ENCODE data around the gene WDR5. TPM values are rescaled to one million over a fixed set of nuclear protein-coding genes. Genes with fewer than 3 reads are reported as not detected.

WDR5 gene
- total and polyA plus RNA-seq, 2 donors (not counting 1 experiment from before 2014, with no cell fraction given) = 15.5 to 26.0 TPM

- Histone ChIP-seq H3K27me3 (ENCODE audit: control insufficient read depth, insufficient read depth, low read length) (peaks cover 3% of the 10 kb centered on the region), H3K9me3 (ENCODE audit: control insufficient read depth, insufficient read depth, low read depth, low read length) (no peaks in the 10 kb centered on the region), H3K4me1 (ENCODE audit: control insufficient read depth, extremely low read depth, insufficient read depth, low read length) (no peaks in the 10 kb centered on the region), H3K4me2 (ENCODE audit: extremely low read depth, insufficient read depth, low read length) (no peak overlapping the region), H3K4me3 (replicated peaks in 1 of 4; ENCODE audit: control extremely low read depth in 1 of 4, insufficient read depth in 1 of 4, low read depth in 3 of 4, low read length in 4 of 4) (no peak overlapping the region), H2AFZ (ENCODE audit: low read length) (no peak overlapping the region), H4K20me1 (ENCODE audit: control insufficient read depth, extremely low read depth, insufficient read depth, low read length) (no peaks in the 10 kb centered on the region), H3K79me2 (ENCODE audit: control insufficient read depth, insufficient read depth, low read length) (no peaks in the 10 kb centered on the region), H3K9ac (ENCODE audit: insufficient read depth, low read length) (no peak overlapping the region), H3K27ac (ENCODE audit: insufficient read depth, low read length) (no peak overlapping the region), H3K36me3 (ENCODE audit: control insufficient read depth, insufficient read depth, low read length) (no peaks in the 10 kb centered on the region)
- no peak for TF ChIP-seq CTCF (conservative IDR thresholded peaks at IDR 0.05 in 1 of 2, IDR thresholded peaks at IDR 0.05 in 1 of 2; ENCODE audit: low read depth in 1 of 2, low read length in 2 of 2)
- no peak for TF ChIP-seq EZH2 (IDR thresholded peaks at IDR 0.05; ENCODE audit: low read length, missing control alignments)
- DNase-seq (ENCODE audit: low read depth in 2 of 2) = no peak
These were observed 34.2 kb upstream of the WDR5 start for GRCh38 chr9:134101623-134102149.

GRCh38 chr9:134103391-134103998 is 32.4 kb upstream of the WDR5 start:
- no peaks in the 10 kb centered on the region for H3K4me1 ChIP-seq (ENCODE audit: control insufficient read depth, extremely low read depth, insufficient read depth, low read length)
- no peak for TF ChIP-seq EZH2 (IDR thresholded peaks at IDR 0.05; ENCODE audit: low read length, missing control alignments)
- no peak for TF ChIP-seq CTCF (conservative IDR thresholded peaks at IDR 0.05 in 1 of 2, IDR thresholded peaks at IDR 0.05 in 1 of 2; ENCODE audit: low read depth in 1 of 2, low read length in 2 of 2)
- no peak for DNase-seq (ENCODE audit: low read depth in 2 of 2)
- H3K9me3 ChIP-seq (ENCODE audit: control insufficient read depth, insufficient read depth, low read depth, low read length) = no peaks in the 10 kb centered on the region
- H3K9ac ChIP-seq (ENCODE audit: insufficient read depth, low read length) = no peak overlapping the region
- H3K27ac ChIP-seq (ENCODE audit: insufficient read depth, low read length) = no peak overlapping the region
- H3K4me2 ChIP-seq (ENCODE audit: extremely low read depth, insufficient read depth, low read length) = no peak overlapping the region
- H3K36me3 ChIP-seq (ENCODE audit: control insufficient read depth, insufficient read depth, low read length) = no peaks in the 10 kb centered on the region
- no peaks in the 10 kb centered on the region for H3K79me2 ChIP-seq (ENCODE audit: control insufficient read depth, insufficient read depth, low read length)
- no peaks in the 10 kb centered on the region for H4K20me1 ChIP-seq (ENCODE audit: control insufficient read depth, extremely low read depth, insufficient read depth, low read length)
- H2AFZ ChIP-seq (ENCODE audit: low read length) = no peak overlapping the region
- peaks cover 3% of the 10 kb centered on the region for H3K27me3 ChIP-seq (ENCODE audit: control insufficient read depth, insufficient read depth, low read length)
- no peak overlapping the region for H3K4me3 ChIP-seq (replicated peaks in 1 of 4; ENCODE audit: control extremely low read depth in 1 of 4, insufficient read depth in 1 of 4, low read depth in 3 of 4, low read length in 4 of 4)

DNA sequence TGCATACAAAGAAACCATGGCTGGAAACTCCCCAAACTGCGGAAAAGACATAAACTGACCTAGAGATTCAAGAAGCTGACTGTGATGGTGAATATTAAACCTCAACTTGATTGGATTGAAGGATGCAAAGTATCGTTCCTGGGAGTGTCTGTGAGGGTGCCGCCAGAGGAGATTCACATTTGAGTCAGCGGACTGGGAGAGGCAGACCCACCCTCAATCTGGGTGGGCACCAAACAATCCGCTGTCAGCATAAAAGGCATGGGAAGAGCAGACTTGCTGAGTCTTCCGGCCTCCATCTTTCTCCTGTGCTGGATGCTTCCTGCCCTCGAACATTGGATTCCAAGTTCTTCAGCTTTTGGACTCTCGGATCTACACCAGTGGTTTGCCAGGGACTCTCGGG is 24.8 kb upstream of the WDR5 start:
- Histone ChIP-seq H3K27me3 (ENCODE audit: control insufficient read depth, insufficient read depth, low read length) (no peaks in the 10 kb centered on the region), H3K4me2 (ENCODE audit: extremely low read depth, insufficient read depth, low read length) (no peak overlapping the region), H3K27ac (ENCODE audit: insufficient read depth, low read length) (no peak overlapping the region), H3K4me3 (replicated peaks in 1 of 4; ENCODE audit: control extremely low read depth in 1 of 4, insufficient read depth in 1 of 4, low read depth in 3 of 4, low read length in 4 of 4) (no peak overlapping the region), H3K36me3 (ENCODE audit: control insufficient read depth, insufficient read depth, low read length) (no peaks in the 10 kb centered on the region), H3K4me1 (ENCODE audit: control insufficient read depth, extremely low read depth, insufficient read depth, low read length) (no peaks in the 10 kb centered on the region), H4K20me1 (ENCODE audit: control insufficient read depth, extremely low read depth, insufficient read depth, low read length) (no peaks in the 10 kb centered on the region), H3K9ac (ENCODE audit: insufficient read depth, low read length) (no peak overlapping the region), H3K79me2 (ENCODE audit: control insufficient read depth, insufficient read depth, low read length) (no peaks in the 10 kb centered on the region), H2AFZ (ENCODE audit: low read length) (no peak overlapping the region), H3K9me3 (ENCODE audit: control insufficient read depth, insufficient read depth, low read depth, low read length) (no peaks in the 10 kb centered on the region)
- no peak for DNase-seq (ENCODE audit: low read depth in 2 of 2)
- no peak for TF ChIP-seq CTCF (conservative IDR thresholded peaks at IDR 0.05 in 1 of 2, IDR thresholded peaks at IDR 0.05 in 1 of 2; ENCODE audit: low read depth in 1 of 2, low read length in 2 of 2)
- TF ChIP-seq EZH2 (IDR thresholded peaks at IDR 0.05; ENCODE audit: low read length, missing control alignments) = no peak
